Iris pigment epithelial cell (primary cell): Measurements from ENCODE around the gene SCARB1.

ENCODE experiments used
- DNase-seq: peaks from one replicate; pipeline ENCODE4 v3.0.0-alpha.2; 2011; ENCODE audit warnings: low read depth

The SCARB1 gene

GRCh38 chr12:124842073-124842749 is 21.5 kb downstream of the SCARB1 start:
- no peak for DNase-seq

GRCh38 chr12:124841558-124841945 is 22.1 kb downstream of the SCARB1 start:
- DNase-seq, result no peak

- DNase-seq, result peak; percentile 100
These were observed 25.5 kb downstream of the SCARB1 start for GRCh38 chr12:124837958-124838803.

- no peak for DNase-seq
These were observed 26.3 kb downstream of the SCARB1 start for GRCh38 chr12:124837249-124837897.

GRCh38 chr12:124836759-124837158 is 26.9 kb downstream of the SCARB1 start:
- no peak for DNase-seq

GRCh38 chr12:124835656-124836410 is 27.8 kb downstream of the SCARB1 start:
- no peak for DNase-seq

- DNase-seq, result no peak
These were observed 28.8 kb downstream of the SCARB1 start for GRCh38 chr12:124834822-124835221.

- DNase-seq, result no peak
These were observed 30.0 kb downstream of the SCARB1 start for GRCh38 chr12:124833693-124834122.

GRCh38 chr12:124832856-124833255 is 30.8 kb downstream of the SCARB1 start:
- no peak for DNase-seq

GRCh38 chr12:124831590-124831989 is 32.1 kb downstream of the SCARB1 start:
- no peak for DNase-seq

- no peak for DNase-seq
These were observed 33.4 kb downstream of the SCARB1 start for GRCh38 chr12:124830306-124830705.

GRCh38 chr12:124829708-124830304 is 33.9 kb downstream of the SCARB1 start:
- peak; percentile 16 for DNase-seq

GRCh38 chr12:124829008-124829707 is 34.5 kb downstream of the SCARB1 start:
- DNase-seq, result peak; percentile 98

GRCh38 chr12:124828264-124829007 is 35.2 kb downstream of the SCARB1 start:
- peak; percentile 74 for DNase-seq

- no peak for DNase-seq
These were observed 36.0 kb downstream of the SCARB1 start for GRCh38 chr12:124827588-124828184.

- peak; percentile 14 for DNase-seq
These were observed 39.5 kb downstream of the SCARB1 start for GRCh38 chr12:124824195-124824594.

GRCh38 chr12:124823272-124823970 is 40.2 kb downstream of the SCARB1 start:
- DNase-seq, result no peak

- DNase-seq, result no peak
These were observed 41.4 kb downstream of the SCARB1 start for GRCh38 chr12:124822218-124822617.
